ENCODE results near the gene LRP8.

The LRP8 gene

GRCh38 chr1:53328009-53328461 lies at the start of gene LRP8:
TSS of gene LRP8 (minus strand) at chr1:53328070. CDS start at chr1:53327912, 158 bp downstream.
- DNase-seq = peak; percentile 83
- Histone ChIP-seq H3K9me3 (ENCODE audit: severe bottlenecking) (no peaks in the 10 kb centered on the region), H3K27ac (peak within 1 kb of the TSS; percentile 95), H3K4me3 (ENCODE audit: low read depth, low read length) (peak within 1 kb of the TSS; percentile 85), H3K36me3 (peaks cover 43% of the 10 kb centered on the region), H3K27me3 (ENCODE audit: insufficient read depth, low read depth, severe bottlenecking) (no peaks in the 10 kb centered on the region)
- TF ChIP-seq, protein P1, sequence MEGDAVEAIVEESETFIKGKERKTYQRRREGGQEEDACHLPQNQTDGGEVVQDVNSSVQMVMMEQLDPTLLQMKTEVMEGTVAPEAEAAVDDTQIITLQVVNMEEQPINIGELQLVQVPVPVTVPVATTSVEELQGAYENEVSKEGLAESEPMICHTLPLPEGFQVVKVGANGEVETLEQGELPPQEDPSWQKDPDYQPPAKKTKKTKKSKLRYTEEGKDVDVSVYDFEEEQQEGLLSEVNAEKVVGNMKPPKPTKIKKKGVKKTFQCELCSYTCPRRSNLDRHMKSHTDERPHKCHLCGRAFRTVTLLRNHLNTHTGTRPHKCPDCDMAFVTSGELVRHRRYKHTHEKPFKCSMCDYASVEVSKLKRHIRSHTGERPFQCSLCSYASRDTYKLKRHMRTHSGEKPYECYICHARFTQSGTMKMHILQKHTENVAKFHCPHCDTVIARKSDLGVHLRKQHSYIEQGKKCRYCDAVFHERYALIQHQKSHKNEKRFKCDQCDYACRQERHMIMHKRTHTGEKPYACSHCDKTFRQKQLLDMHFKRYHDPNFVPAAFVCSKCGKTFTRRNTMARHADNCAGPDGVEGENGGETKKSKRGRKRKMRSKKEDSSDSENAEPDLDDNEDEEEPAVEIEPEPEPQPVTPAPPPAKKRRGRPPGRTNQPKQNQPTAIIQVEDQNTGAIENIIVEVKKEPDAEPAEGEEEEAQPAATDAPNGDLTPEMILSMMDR (IDR thresholded peaks at IDR 0.05; ENCODE audit: low read depth, low read length) = no peak

- H3K27me3 ChIP-seq (ENCODE audit: insufficient read depth, low read depth, severe bottlenecking) = no peaks in the 10 kb centered on the region
Observed at GRCh38 chr1:53377438-53377841, 49.6 kb upstream of the LRP8 start.

GRCh38 chr1:53376742-53377437 lies 49.0 kb upstream of the LRP8 start:
- no peaks in the 10 kb centered on the region for H3K9me3 ChIP-seq (ENCODE audit: severe bottlenecking)
- DNase-seq = peak; percentile 37
- TF ChIP-seq, protein P1 (IDR thresholded peaks at IDR 0.05; ENCODE audit: low read depth, low read length) = no peak
- H3K27me3 ChIP-seq (ENCODE audit: insufficient read depth, low read depth, severe bottlenecking) = no peaks in the 10 kb centered on the region
- H3K4me3 ChIP-seq (ENCODE audit: low read depth, low read length) = no peak overlapping the region
- no peaks in the 10 kb centered on the region for H3K36me3 ChIP-seq
- peak overlapping the region; percentile 98 for H3K27ac ChIP-seq

More at GRCh38 chr1:53377438-53377841, 49.6 kb upstream of the LRP8 start:
- no peaks in the 10 kb centered on the region for H3K36me3 ChIP-seq
- H3K9me3 ChIP-seq (ENCODE audit: severe bottlenecking) = no peaks in the 10 kb centered on the region
- DNase-seq = peak; percentile 20
- TF ChIP-seq, protein P1 (IDR thresholded peaks at IDR 0.05; ENCODE audit: low read depth, low read length) = no peak
- no peak overlapping the region for H3K4me3 ChIP-seq (ENCODE audit: low read depth, low read length)
- peak overlapping the region; percentile 98 for H3K27ac ChIP-seq

DNA sequence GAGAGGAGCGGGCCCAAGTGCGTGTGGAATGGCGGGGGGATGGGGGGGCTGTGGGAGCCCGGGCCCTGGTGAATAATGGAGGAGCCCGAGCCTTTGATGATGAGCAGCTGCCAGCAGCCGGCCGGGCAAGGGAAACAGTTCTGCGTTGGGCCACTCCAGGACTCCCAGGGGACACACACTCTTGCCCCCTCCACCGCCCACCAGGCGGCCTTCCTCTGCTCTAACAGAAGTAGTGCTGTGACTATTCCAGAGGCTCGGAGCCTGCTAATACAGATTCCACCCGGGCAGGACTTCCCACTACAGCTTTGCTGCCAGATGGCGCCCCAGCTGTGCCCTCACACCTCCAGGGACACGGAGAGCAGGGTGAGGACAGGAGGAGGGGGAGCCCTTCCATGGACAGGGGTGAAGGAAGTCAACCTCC lies 48.2 kb upstream of the LRP8 start:
- TF ChIP-seq, protein P1 (IDR thresholded peaks at IDR 0.05; ENCODE audit: low read depth, low read length) = peak; percentile 39; the same call in 1 of the 2 replicates
- Histone ChIP-seq H3K36me3 (no peaks in the 10 kb centered on the region), H3K27me3 (ENCODE audit: insufficient read depth, low read depth, severe bottlenecking) (no peaks in the 10 kb centered on the region), H3K9me3 (ENCODE audit: severe bottlenecking) (no peaks in the 10 kb centered on the region), H3K4me3 (ENCODE audit: low read depth, low read length) (no peak overlapping the region), H3K27ac (peak overlapping the region; percentile 98)
- peak; percentile 97 for DNase-seq

GRCh38 chr1:53375440-53375839 lies 47.6 kb upstream of the LRP8 start:
- TF ChIP-seq, protein P1 (IDR thresholded peaks at IDR 0.05; ENCODE audit: low read depth, low read length) = no peak
- Histone ChIP-seq H3K9me3 (ENCODE audit: severe bottlenecking) (no peaks in the 10 kb centered on the region), H3K27ac (peak overlapping the region; percentile 98), H3K27me3 (ENCODE audit: insufficient read depth, low read depth, severe bottlenecking) (no peaks in the 10 kb centered on the region), H3K4me3 (ENCODE audit: low read depth, low read length) (no peak overlapping the region), H3K36me3 (no peaks in the 10 kb centered on the region)
- DNase-seq = peak; percentile 39

All from WERI-Rb-1 (cell line).